Transverse colon (tissue), 4 donors: Measurements from ENCODE around the gene THBD. TPM values are rescaled to one million over a fixed set of nuclear protein-coding genes. Genes with fewer than 3 reads are reported as not detected.

Source experiments
- DNase-seq: peaks from one replicate; pipeline ENCODE4 v3.0.0-alpha.2; 2019
- H3K27ac ChIP-seq, 4 donors: fragments of 200-600 bp; sonication (generic); 2 replicates each; pipeline ENCODE4 v1.5.1; 2016 to 2018; ENCODE audit warnings: inconsistent platforms in 4 of 4
- H3K27me3 ChIP-seq: fragments of 200-600 bp; sonication (generic); 2 replicates; pipeline ENCODE4 v1.5.1; 2017; ENCODE audit warnings: inconsistent platforms
- H3K36me3 ChIP-seq, 4 donors: fragments of 200-600 bp; sonication (generic); 2 replicates each; pipeline ENCODE4 v1.5.1; 2017 to 2019; ENCODE audit warnings: inconsistent platforms in 4 of 4
- H3K4me1 ChIP-seq, 4 donors: fragments of 200-600 bp; sonication (generic); 2 replicates each; pipeline ENCODE4 v1.5.1; 2017 to 2020; ENCODE audit warnings: inconsistent platforms in 4 of 4
- H3K4me3 ChIP-seq, 4 donors: fragments of 200-600 bp; sonication (generic); 1 replicate in 1 of 4; 2 replicates in 3 of 4; pipeline versions ENCODE4 v1.5.1 to v1.6.1; 2017 to 2019; ENCODE audit warnings: inconsistent platforms in 4 of 4
- H3K9me3 ChIP-seq, 2 donors: fragments of 200-600 bp; sonication (generic); 2 replicates each; pipeline ENCODE4 v1.5.1; 2017 to 2019; ENCODE audit warnings: inconsistent platforms in 2 of 2
- CTCF ChIP-seq, 5 experiments: fragments of 200-600 bp in 3 of 5; fragments of 450-650 bp in 2 of 5; sonication (generic) in 3 of 5; IDR thresholded peaks; 1 replicate in 2 of 5; 2 replicates in 3 of 5; pipeline ENCODE4 v1.5.1; 2016 to 2017; ENCODE audit warnings: antibody characterized with exemption in 5 of 5, inconsistent platforms in 3 of 5, mild to moderate bottlenecking in 2 of 5, moderate library complexity in 1 of 5
- EP300 ChIP-seq: sonication (generic); formaldehyde crosslinking; IDR thresholded peaks from one replicate; pipeline ENCODE4 v1.6.1; 2017; ENCODE audit warnings: antibody characterized with exemption, low read depth
- POLR2A ChIP-seq: fragments of 450-650 bp; IDR thresholded peaks from one replicate; pipeline ENCODE4 v1.6.1; 2016; ENCODE audit warnings: antibody characterized with exemption, mild to moderate bottlenecking, moderate library complexity
- POLR2AphosphoS5 ChIP-seq, 3 donors: sonication (generic); formaldehyde crosslinking; IDR thresholded peaks; one replicate each; pipeline ENCODE4 v1.6.1; 2016; ENCODE audit warnings: antibody characterized with exemption in 3 of 3
- WGBS, 2 donors: methylation state at CpG; one replicate each; pipeline ENCODE4 v1.1.5; 2018; ENCODE audit warnings: low coverage in 1 of 2; 5-methylcytosine and 5-hydroxymethylcytosine counted together
- in situ Hi-C, 4 donors: fragments of 200-750 bp; cut with MboI; loops; one replicate each; pipeline versions ENCODE4 v1.15.0 to v1.15.1; 2017; ENCODE audit warnings: low sequenced_read_pairs in 3 of 4, low pct_ligation_motif_present in 1 of 4, low pct_unique_long_range_greater_than_20kb in 1 of 4
- intact Hi-C: fragments of 100-400 bp; cut with DNase I; formaldehyde crosslinking; loops from one replicate; pipeline ENCODE4 v1.15.1; 2023; ENCODE audit warnings: low total_unique reads
- total RNA-seq, 4 donors: library from RNA; depleted of rRNA; stranded (reverse); fragments of >200 nt; gene quantifications; one replicate each; pipeline ENCODE4 v1.1.0, GENCODE V29; 2016

Gene THBD
- total RNA-seq, 4 donors from 2014 or later = 7.8 to 30.3 (median 18.6) TPM

- no peak for DNase-seq
- TF ChIP-seq CTCF (IDR thresholded peaks at IDR 0.05) = no peak
- no peak for TF ChIP-seq POLR2A
- no peak for TF ChIP-seq POLR2AphosphoS5 (IDR thresholded peaks at IDR 0.05)
- no peak for TF ChIP-seq EP300
- in situ Hi-C loops = no loop called here
- Histone ChIP-seq H3K9me3 (no peaks in the 10 kb centered on the region), H3K36me3 (no peaks in the 10 kb centered on the region), H3K4me1 (no peaks in the 10 kb centered on the region), H3K27me3 (no peaks in the 10 kb centered on the region), H3K27ac (no peak overlapping the region), H3K4me3 (no peak overlapping the region)
- intact Hi-C loops = no loop called here
- 40 to 59% methylated on average over 1 to 6 of the region's 6 CpGs for WGBS, 2 donors
Measured at GRCh38 chr20:23000232-23000947, 49.1 kb downstream of the THBD start.

- no peak for DNase-seq
- intact Hi-C loops = no loop called here
- WGBS, 2 donors = 67% methylated on average over 4 of the region's 4 CpGs; no CpG with 5 or more reads in 1 of the 2 donors
- no peaks in the 10 kb centered on the region for H3K27me3 ChIP-seq
- H3K4me3 ChIP-seq = no peak overlapping the region
- in situ Hi-C loops = no loop called here
- H3K9me3 ChIP-seq = no peaks in the 10 kb centered on the region
- no peak overlapping the region for H3K27ac ChIP-seq
- H3K4me1 ChIP-seq = no peaks in the 10 kb centered on the region
- TF ChIP-seq EP300 (no peak), POLR2A (no peak), POLR2AphosphoS5 (IDR thresholded peaks at IDR 0.05) (no peak), CTCF (IDR thresholded peaks at IDR 0.05) (no peak)
- no peaks in the 10 kb centered on the region for H3K36me3 ChIP-seq
Measured at GRCh38 chr20:22999756-23000155, 49.7 kb downstream of the THBD start.

- intact Hi-C loops (no loop called here), in situ Hi-C loops (no loop called here)
- Histone ChIP-seq H3K9me3 (no peaks in the 10 kb centered on the region), H3K27me3 (no peaks in the 10 kb centered on the region), H3K4me1 (no peaks in the 10 kb centered on the region), H3K4me3 (no peak overlapping the region), H3K27ac (no peak overlapping the region), H3K36me3 (no peaks in the 10 kb centered on the region)
- TF ChIP-seq POLR2AphosphoS5 (IDR thresholded peaks at IDR 0.05) = no peak
- no peak for TF ChIP-seq EP300
- TF ChIP-seq POLR2A = no peak
- TF ChIP-seq CTCF (IDR thresholded peaks at IDR 0.05) = no peak
- no peak for DNase-seq
- WGBS, 2 donors = 80 to 81% methylated on average over 2 of the region's 2 CpGs
Measured at GRCh38 chr20:22998476-22998875, 51.0 kb downstream of the THBD start.

GRCh38 chr20:22995923-22996322 is 53.5 kb downstream of the THBD start:
- 74% methylated on average over 1 of the region's 1 CpG; no CpG with 5 or more reads in 1 of the 2 donors for WGBS, 2 donors
- in situ Hi-C loops (no loop called here), intact Hi-C loops (no loop called here)

More at GRCh38 chr20:22995923-22996322, 53.5 kb downstream of the THBD start:
- H3K36me3 ChIP-seq = no peaks in the 10 kb centered on the region
- no peaks in the 10 kb centered on the region for H3K4me1 ChIP-seq
- TF ChIP-seq POLR2AphosphoS5 (IDR thresholded peaks at IDR 0.05) (no peak), EP300 (no peak), CTCF (IDR thresholded peaks at IDR 0.05) (no peak), POLR2A (no peak)
- H3K27ac ChIP-seq = no peak overlapping the region
- H3K4me3 ChIP-seq = no peak overlapping the region
- H3K9me3 ChIP-seq = no peaks in the 10 kb centered on the region
- no peak for DNase-seq
- no peaks in the 10 kb centered on the region for H3K27me3 ChIP-seq

Other genes starting within 250 kb of the THBD start
- not detected for gene SSTR4, start 14.4 kb downstream of the THBD start, total RNA-seq
- 10 to 100 TPM in 1 of 4 donors, 1 to 10 TPM in 3; 6.3 to 14.3 (median 7.9) TPM for gene CD93, start 36.7 kb upstream of the THBD start, total RNA-seq